ENCODE results near the gene MAP3K14.
A peak's percentile ranks its signal among the peaks of the same experiment; 100 is the strongest.

MAP3K14 gene

DNA sequence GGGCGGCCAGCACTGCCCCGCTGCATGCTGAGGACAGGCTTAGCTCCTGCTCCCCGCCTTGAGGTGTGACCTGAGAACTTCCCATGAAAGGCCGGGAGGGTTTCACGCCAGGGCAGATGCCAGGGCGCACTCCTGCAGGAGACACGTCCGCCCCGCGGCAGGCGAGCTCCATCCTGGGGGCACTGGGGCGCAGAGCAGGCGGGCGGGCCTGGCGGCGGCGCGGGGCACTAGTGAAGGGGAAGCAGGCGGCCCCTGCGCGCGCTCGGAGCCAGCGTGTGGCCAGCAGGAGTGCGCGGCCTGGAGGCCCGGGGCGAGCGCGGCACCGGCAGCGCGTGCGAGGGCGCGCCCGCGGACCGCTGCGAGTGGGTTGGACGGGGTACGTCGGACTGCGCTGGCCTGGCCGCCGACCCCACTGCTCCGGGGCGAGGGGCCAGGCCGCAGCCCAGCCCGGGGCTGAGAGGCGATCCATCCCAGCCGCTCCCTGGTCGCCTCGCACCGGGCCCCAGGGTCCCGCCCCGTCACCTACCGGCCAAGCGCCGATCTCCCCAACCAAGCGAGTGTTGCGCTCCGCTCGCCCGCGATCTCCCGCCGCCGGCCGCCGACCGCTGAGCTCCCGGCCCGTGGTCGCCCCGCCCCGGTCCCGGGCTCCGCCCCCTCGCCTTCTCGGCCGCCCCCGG lies at the start of gene MAP3K14:
MAP3K14 (minus strand) TSS at position 587 of the 677 bp plus-strand sequence. CDS start 26,275 bp downstream, outside the sequence.
- Mint-ChIP-seq H3K9me3 (no peaks in the 10 kb centered on the region), H3K36me3 (peaks cover 5% of the 10 kb centered on the region), H3K4me3 (peak within 1 kb of the TSS; percentile 92), H3K4me1 (peaks cover 82% of the 10 kb centered on the region), H3K27me3 (no peaks in the 10 kb centered on the region), H3K27ac (peak within 1 kb of the TSS; percentile 99)

DNA sequence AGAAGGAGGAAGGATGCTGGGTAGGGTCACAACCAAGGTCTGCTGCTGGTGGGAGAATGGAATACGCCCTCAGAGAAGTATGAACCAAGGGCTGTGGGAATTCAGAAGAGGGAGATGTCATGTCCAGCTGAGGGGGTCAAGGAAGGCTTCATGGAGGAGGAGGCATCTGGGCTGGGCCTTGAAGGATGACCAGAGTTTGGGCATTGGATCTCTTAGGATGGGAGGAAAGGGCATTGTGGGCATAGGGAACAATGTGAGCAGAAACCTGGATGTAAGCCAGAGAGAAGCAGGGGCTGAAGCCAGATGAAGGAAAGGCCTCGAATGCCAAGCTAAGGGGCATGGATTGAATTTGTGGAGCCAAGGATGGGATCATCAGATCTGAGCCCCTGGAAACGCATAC lies 49.2 kb upstream of the MAP3K14 start:
- Mint-ChIP-seq H3K4me3 (no peak overlapping the region), H3K4me1 (peaks cover 4% of the 10 kb centered on the region), H3K9me3 (no peaks in the 10 kb centered on the region), H3K36me3 (no peaks in the 10 kb centered on the region), H3K27me3 (peaks cover 14% of the 10 kb centered on the region), H3K27ac (no peak overlapping the region)

DNA sequence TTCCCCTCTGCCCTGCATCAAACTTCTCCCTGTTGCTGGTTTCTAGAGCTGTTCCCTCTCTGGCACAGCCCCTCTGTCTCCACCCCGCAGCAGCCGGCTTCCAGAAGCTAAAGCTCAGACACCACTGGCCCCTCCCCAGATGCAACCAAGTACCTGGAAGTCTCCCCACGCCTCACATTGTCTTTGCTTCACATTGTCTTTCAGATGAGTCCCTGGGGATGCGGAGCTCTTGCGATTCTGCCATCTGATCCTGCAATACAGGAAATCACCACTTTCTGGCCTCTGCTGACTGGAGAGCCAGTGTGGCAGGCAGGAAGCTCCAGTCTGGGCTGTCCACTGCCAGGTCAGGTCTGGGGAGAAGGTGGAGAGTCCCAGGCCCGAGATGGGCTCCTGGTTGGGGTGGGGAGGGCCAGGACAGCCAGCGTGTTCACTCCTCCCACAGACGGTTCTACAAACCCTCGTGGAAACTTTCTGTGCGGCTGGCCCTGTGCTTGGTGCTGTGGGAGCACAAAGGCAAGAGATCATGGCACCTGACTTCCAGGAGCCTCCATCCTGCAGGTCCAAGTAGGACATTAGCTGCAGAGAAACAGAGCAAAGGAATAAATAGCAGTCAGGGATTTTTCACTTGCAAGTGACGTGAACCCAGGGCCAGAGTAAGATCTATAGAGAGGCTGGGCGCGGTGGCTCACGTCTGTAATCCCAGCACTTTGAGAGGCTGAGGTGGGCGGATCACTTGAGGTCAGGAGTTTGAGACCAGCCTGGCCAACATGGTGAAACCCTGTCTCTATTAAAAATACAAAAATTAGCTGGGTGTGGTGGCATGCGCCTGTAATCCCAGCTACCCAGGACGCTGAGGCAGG lies 47.9 kb upstream of the MAP3K14 start:
- no peaks in the 10 kb centered on the region for H3K9me3 Mint-ChIP-seq
- H3K4me3 Mint-ChIP-seq, result no peak overlapping the region
- H3K4me1 Mint-ChIP-seq, result no peaks in the 10 kb centered on the region
- H3K27ac Mint-ChIP-seq, result no peak overlapping the region
- H3K36me3 Mint-ChIP-seq, result no peaks in the 10 kb centered on the region
- H3K27me3 Mint-ChIP-seq, result peaks cover 10% of the 10 kb centered on the region

DNA sequence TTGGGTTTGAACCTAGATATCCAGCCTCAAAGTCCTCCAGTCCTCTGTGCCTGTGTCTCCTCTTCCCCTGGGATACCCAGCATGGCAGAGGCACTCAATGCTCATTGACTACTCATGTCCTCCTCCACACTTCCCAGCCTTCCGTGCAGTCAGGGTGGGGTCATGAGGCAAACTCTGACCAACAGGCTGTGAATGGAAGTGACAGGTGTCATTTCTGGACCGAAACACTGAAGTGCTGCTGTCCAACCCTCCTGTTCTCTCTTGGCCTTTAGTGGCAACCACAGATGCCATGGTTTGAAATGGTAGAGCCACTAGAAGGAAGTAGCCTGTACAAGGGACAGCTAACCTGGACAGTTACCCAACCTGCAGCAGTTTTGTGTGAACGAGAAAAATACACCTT lies 46.7 kb upstream of the MAP3K14 start:
- Mint-ChIP-seq H3K27ac (no peak overlapping the region), H3K4me1 (no peaks in the 10 kb centered on the region), H3K9me3 (no peaks in the 10 kb centered on the region), H3K36me3 (no peaks in the 10 kb centered on the region), H3K27me3 (peaks cover 10% of the 10 kb centered on the region), H3K4me3 (no peak overlapping the region)

DNA sequence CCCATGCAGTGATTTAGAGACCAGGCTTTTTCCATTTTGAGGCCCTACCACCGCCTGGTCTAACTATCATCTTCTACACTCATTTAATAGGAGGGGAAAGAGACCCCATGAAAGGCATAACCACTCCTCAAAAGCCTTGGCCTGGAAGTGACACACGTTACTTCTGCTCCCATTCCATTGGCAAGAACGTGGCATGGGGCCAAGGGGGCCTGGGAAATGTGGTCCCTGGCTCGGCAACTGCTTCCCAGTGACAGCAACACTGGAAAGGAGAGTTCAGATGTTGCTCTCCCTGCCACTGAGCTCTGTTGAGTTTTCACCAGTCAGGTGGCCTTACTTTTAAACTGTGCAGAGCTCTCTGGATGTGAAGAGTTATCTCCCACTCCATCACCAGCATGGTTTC lies 45.2 kb upstream of the MAP3K14 start:
- Mint-ChIP-seq H3K27ac (no peak overlapping the region), H3K36me3 (no peaks in the 10 kb centered on the region), H3K4me3 (no peak overlapping the region), H3K4me1 (peaks cover 9% of the 10 kb centered on the region), H3K27me3 (peaks cover 10% of the 10 kb centered on the region), H3K9me3 (no peaks in the 10 kb centered on the region)

DNA sequence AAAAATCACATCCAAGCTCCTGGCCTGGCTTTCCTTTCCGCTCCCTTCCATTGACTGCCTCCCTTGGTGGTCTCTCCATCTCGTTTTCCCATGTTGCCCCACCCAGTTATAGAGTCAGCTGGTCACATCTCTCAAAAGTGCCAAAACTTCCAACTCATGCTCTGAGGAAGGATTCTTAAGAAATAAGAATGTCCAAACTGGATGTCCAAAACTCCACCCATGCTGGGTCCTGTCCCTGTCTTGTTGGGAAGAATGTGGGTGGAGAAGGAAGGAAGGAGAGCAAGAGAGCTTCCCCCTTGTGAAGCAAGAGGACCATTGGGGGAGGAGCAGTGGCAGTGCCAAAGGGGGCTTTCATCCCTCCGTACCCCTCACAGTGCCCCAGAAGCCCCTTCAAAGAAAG lies 44.6 kb upstream of the MAP3K14 start:
- Mint-ChIP-seq H3K27ac (no peak overlapping the region), H3K9me3 (no peaks in the 10 kb centered on the region), H3K27me3 (peaks cover 10% of the 10 kb centered on the region), H3K36me3 (no peaks in the 10 kb centered on the region), H3K4me3 (no peak overlapping the region), H3K4me1 (peaks cover 9% of the 10 kb centered on the region)

DNA sequence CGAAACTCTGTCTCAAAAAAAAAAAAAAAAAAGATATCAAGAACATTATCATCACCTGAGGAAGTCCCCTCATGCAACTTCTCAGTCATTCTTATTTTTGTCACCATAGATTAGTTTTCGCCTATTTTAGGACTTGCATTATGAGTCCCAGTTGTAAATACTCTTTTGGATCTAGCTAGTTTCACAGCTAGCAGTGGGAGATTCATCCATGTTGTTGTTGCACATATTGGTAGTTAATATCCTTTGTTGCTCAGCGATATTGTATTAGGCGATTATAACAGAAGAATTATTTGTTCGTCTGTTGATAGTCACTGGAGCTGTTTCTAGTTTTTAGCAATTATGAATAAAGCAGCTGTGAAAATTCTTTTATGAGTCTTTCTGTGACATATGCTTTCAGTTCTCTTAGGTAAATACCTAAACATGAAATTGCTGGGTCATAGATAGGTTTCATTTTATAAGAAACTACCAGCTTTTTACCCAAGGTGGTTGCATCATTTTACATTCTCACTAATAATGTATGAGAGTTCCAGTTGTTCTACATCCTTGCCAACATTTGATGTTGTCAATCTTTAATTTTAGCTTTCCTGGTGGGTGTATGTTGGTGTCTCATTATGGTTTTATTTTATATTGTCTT lies 40.7 kb upstream of the MAP3K14 start:
- Mint-ChIP-seq H3K4me3 (no peak overlapping the region), H3K9me3 (no peaks in the 10 kb centered on the region), H3K27me3 (peaks cover 4% of the 10 kb centered on the region), H3K4me1 (peaks cover 21% of the 10 kb centered on the region), H3K27ac (peak overlapping the region; percentile 30), H3K36me3 (no peaks in the 10 kb centered on the region)

GRCh38 chr17:45355087-45355486 lies 38.3 kb upstream of the MAP3K14 start:
- H3K4me1 Mint-ChIP-seq, result peaks cover 21% of the 10 kb centered on the region
- no peaks in the 10 kb centered on the region for H3K27me3 Mint-ChIP-seq
- H3K9me3 Mint-ChIP-seq, result no peaks in the 10 kb centered on the region
- H3K27ac Mint-ChIP-seq, result peak overlapping the region; percentile 19
- no peaks in the 10 kb centered on the region for H3K36me3 Mint-ChIP-seq
- no peak overlapping the region for H3K4me3 Mint-ChIP-seq

GRCh38 chr17:45353043-45353442 lies 36.2 kb upstream of the MAP3K14 start:
- Mint-ChIP-seq H3K27ac (peak overlapping the region; percentile 37), H3K4me3 (peak overlapping the region; percentile 43), H3K36me3 (no peaks in the 10 kb centered on the region), H3K27me3 (no peaks in the 10 kb centered on the region), H3K4me1 (peaks cover 20% of the 10 kb centered on the region), H3K9me3 (no peaks in the 10 kb centered on the region)

- Mint-ChIP-seq H3K36me3 (no peaks in the 10 kb centered on the region), H3K4me1 (peaks cover 12% of the 10 kb centered on the region), H3K27ac (no peak overlapping the region), H3K4me3 (no peak overlapping the region), H3K27me3 (no peaks in the 10 kb centered on the region), H3K9me3 (no peaks in the 10 kb centered on the region)
Measured at GRCh38 chr17:45351831-45352230, 35.0 kb upstream of the MAP3K14 start.

DNA sequence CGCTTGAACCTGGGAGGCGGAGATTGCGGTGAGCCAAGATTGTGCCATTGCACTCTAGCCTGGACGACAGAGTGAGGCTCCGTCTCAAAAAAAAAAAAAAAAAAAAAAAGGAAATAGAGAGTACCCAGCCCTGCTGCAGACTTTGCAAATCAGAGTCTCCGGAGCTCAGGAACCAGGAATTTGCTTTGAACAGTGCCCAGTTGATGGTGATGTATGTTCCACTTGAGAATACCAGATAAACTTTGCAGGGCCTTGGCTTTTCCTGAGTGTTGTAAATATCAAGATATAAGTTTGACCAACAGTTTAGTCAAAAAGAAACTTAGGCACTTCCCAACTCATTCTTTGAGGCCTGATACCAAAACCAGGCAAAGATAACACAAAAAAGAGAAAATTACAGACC lies 30.6 kb upstream of the MAP3K14 start:
- Mint-ChIP-seq H3K9me3 (no peaks in the 10 kb centered on the region), H3K36me3 (no peaks in the 10 kb centered on the region), H3K27me3 (no peaks in the 10 kb centered on the region), H3K4me1 (no peaks in the 10 kb centered on the region), H3K4me3 (no peak overlapping the region), H3K27ac (no peak overlapping the region)

- H3K27me3 Mint-ChIP-seq, result no peaks in the 10 kb centered on the region
- no peak overlapping the region for H3K4me3 Mint-ChIP-seq
- no peaks in the 10 kb centered on the region for H3K9me3 Mint-ChIP-seq
- no peaks in the 10 kb centered on the region for H3K4me1 Mint-ChIP-seq
- H3K27ac Mint-ChIP-seq, result no peak overlapping the region
- no peaks in the 10 kb centered on the region for H3K36me3 Mint-ChIP-seq
Measured at GRCh38 chr17:45346216-45347015, 29.6 kb upstream of the MAP3K14 start.

- Mint-ChIP-seq H3K27ac (no peak overlapping the region), H3K36me3 (no peaks in the 10 kb centered on the region), H3K4me1 (no peaks in the 10 kb centered on the region), H3K4me3 (no peak overlapping the region), H3K9me3 (no peaks in the 10 kb centered on the region), H3K27me3 (no peaks in the 10 kb centered on the region)
Measured at GRCh38 chr17:45345554-45346215, 28.9 kb upstream of the MAP3K14 start.

GRCh38 chr17:45345246-45345553 lies 28.4 kb upstream of the MAP3K14 start:
- H3K27ac Mint-ChIP-seq, result peak overlapping the region; percentile 17

More at GRCh38 chr17:45345246-45345553, 28.4 kb upstream of the MAP3K14 start:
- H3K27me3 Mint-ChIP-seq, result no peaks in the 10 kb centered on the region
- no peak overlapping the region for H3K4me3 Mint-ChIP-seq
- H3K36me3 Mint-ChIP-seq, result no peaks in the 10 kb centered on the region
- H3K9me3 Mint-ChIP-seq, result no peaks in the 10 kb centered on the region
- no peaks in the 10 kb centered on the region for H3K4me1 Mint-ChIP-seq
